IMR-90 (cell line): ENCODE measurements around the gene BMPER. TPM values are rescaled to one million over a fixed set of nuclear protein-coding genes. Genes with fewer than 3 reads are reported as not detected.

Experiments
- ATAC-seq: fragments of 200-7000 bp; cut with Tn5 transposase; 2 replicates; pipeline ENCODE4 v1.9.1; 2020; ENCODE audit warnings: low read depth, mild to moderate bottlenecking, moderate library complexity
- BruUV-seq: library from RNA; stranded (reverse); fragments of 400-500 nt; replicated peaks from 2 replicates; lab custom pipeline; 2021; lab: Mats Ljungman, UMichigan
- CTCF ChIA-PET: fragments of 300-600 bp; formaldehyde crosslinking; extraction: SDS; loops from one replicate; lab custom pipeline; 2021; ENCODE audit warnings: antibody characterized with exemption; lab: Yijun Ruan, JAX
- POLR2A ChIA-PET: fragments of 300-600 bp; sonication (Branson Sonifier 250); formaldehyde crosslinking; loops from one replicate; lab custom pipeline; 2022; ENCODE audit warnings: antibody characterized with exemption; ENCODE audit not compliant: unreplicated experiment; lab: Charles Lee
- DNase-seq: peaks from one replicate; pipeline ENCODE4 v3.0.0; 2013
- H2AFZ ChIP-seq: replicated peaks from 2 replicates; pipeline ENCODE3; 2013; ENCODE audit warnings: low read length, mild to moderate bottlenecking; ENCODE audit not compliant: poor library complexity
- H2AK5ac ChIP-seq: 2 replicates; pipeline ENCODE4 v1.6.1; 2013; ENCODE audit warnings: low read depth, low read length, inconsistent platforms
- H2AK9ac ChIP-seq: replicated peaks from 2 replicates; pipeline ENCODE3; 2013; ENCODE audit warnings: mild to moderate bottlenecking, low read depth, low read length, moderate library complexity; ENCODE audit not compliant: poor library complexity
- H2BK120ac ChIP-seq: 2 replicates; pipeline ENCODE4 v1.6.1; 2013; ENCODE audit warnings: low read depth, low read length, inconsistent platforms
- H2BK15ac ChIP-seq: 3 replicates; pipeline ENCODE4 v1.6.1; 2013; ENCODE audit warnings: low read depth, low read length, inconsistent platforms
- H2BK20ac ChIP-seq: 2 replicates; pipeline ENCODE4 v1.6.1; 2013; ENCODE audit warnings: low read depth, mild to moderate bottlenecking, inconsistent platforms, low read length, moderate library complexity
- H2BK5ac ChIP-seq: 2 replicates; pipeline ENCODE4 v1.6.1; 2013; ENCODE audit warnings: mild to moderate bottlenecking, low read depth, low read length, inconsistent platforms; ENCODE audit not compliant: poor library complexity, severe bottlenecking
- H3K14ac ChIP-seq: replicated peaks from 2 replicates; pipeline ENCODE4 v1.6.1; 2013; ENCODE audit warnings: low read depth, low read length, inconsistent platforms
- H3K18ac ChIP-seq: 2 replicates; pipeline ENCODE4 v1.6.1; 2013; ENCODE audit warnings: low read depth, low read length, control low read depth
- H3K23ac ChIP-seq: 2 replicates; pipeline ENCODE4 v1.6.1; 2013; ENCODE audit warnings: low read depth, low read length, inconsistent platforms
- H3K27ac ChIP-seq: 2 replicates; pipeline ENCODE4 v1.5.1; 2013; ENCODE audit warnings: mild to moderate bottlenecking, control low read depth, low read length; ENCODE audit not compliant: insufficient read depth
- H3K27me3 ChIP-seq: 2 replicates; pipeline ENCODE4 v1.6.1; 2013; ENCODE audit warnings: low read length; ENCODE audit not compliant: control insufficient read depth, insufficient read depth
- H3K36me3 ChIP-seq: 2 replicates; pipeline ENCODE4 v1.6.1; 2013; ENCODE audit warnings: low read length, mixed read lengths; ENCODE audit not compliant: control insufficient read depth, insufficient read depth
- H3K4ac ChIP-seq: 2 replicates; pipeline ENCODE4 v1.6.1; 2013; ENCODE audit warnings: low read depth, low read length, inconsistent platforms
- H3K4me1 ChIP-seq: 2 replicates; pipeline ENCODE4 v1.6.1; 2013; ENCODE audit warnings: low read length, mixed read lengths; ENCODE audit not compliant: control insufficient read depth, insufficient read depth
- H3K4me2 ChIP-seq: 2 replicates; pipeline ENCODE4 v1.6.1; 2013; ENCODE audit warnings: low read depth, mild to moderate bottlenecking, control low read depth, low read length, moderate library complexity
- H3K4me3 ChIP-seq: 2 replicates; pipeline ENCODE4 v1.5.1; 2013; ENCODE audit warnings: low read depth, mild to moderate bottlenecking, control low read depth, low read length, moderate library complexity; ENCODE audit not compliant: insufficient read depth
- H3K56ac ChIP-seq: 2 replicates; pipeline ENCODE4 v1.6.1; 2013; ENCODE audit warnings: low read length, inconsistent platforms; ENCODE audit not compliant: insufficient read depth; ENCODE audit errors: extremely low read depth
- H3K79me1 ChIP-seq, 2 experiments: 2 replicates each; pipeline ENCODE4 v1.6.1; 2013; ENCODE audit warnings: low read length in 2 of 2, inconsistent platforms in 1 of 2, low read depth in 1 of 2
- H3K9ac ChIP-seq: 2 replicates; pipeline ENCODE4 v1.6.1; 2013; ENCODE audit warnings: low read depth, low read length, control low read depth
- H3K9me1 ChIP-seq: 2 replicates; pipeline ENCODE4 v1.6.1; 2013; ENCODE audit warnings: low read length, inconsistent platforms; ENCODE audit not compliant: insufficient read depth
- H3K9me3 ChIP-seq: 2 replicates; pipeline ENCODE4 v1.6.1; 2013; ENCODE audit warnings: low read length; ENCODE audit not compliant: control insufficient read depth, insufficient read depth
- H4K20me1 ChIP-seq: 2 replicates; pipeline ENCODE4 v1.6.1; 2013; ENCODE audit warnings: low read length, inconsistent platforms; ENCODE audit not compliant: insufficient read depth
- H4K5ac ChIP-seq: 2 replicates; pipeline ENCODE4 v1.6.1; 2013; ENCODE audit warnings: mild to moderate bottlenecking, low read depth, low read length, control low read depth
- H4K8ac ChIP-seq, 2 experiments: 2 replicates each; pipeline ENCODE4 v1.6.1; 2013; ENCODE audit warnings: low read depth in 2 of 2, low read length in 2 of 2, control low read depth in 1 of 2, inconsistent platforms in 1 of 2
- H4K91ac ChIP-seq: 2 replicates; pipeline ENCODE4 v1.6.1; 2013; ENCODE audit warnings: low read depth, low read length, inconsistent platforms; ENCODE audit not compliant: insufficient read depth
- CEBPB ChIP-seq: IDR thresholded peaks from 2 replicates; pipeline ENCODE4 v1.6.1; 2012; ENCODE audit warnings: low read depth, low read length, improper control_type of control experiment
- CHD1 ChIP-seq: IDR thresholded peaks from 2 replicates; pipeline ENCODE4 v1.6.1; 2012; ENCODE audit warnings: low read depth, low read length, improper control_type of control experiment
- FOS ChIP-seq: fragments of 150-350 bp; IDR thresholded peaks from 2 replicates; pipeline ENCODE4 v1.6.1; 2016; ENCODE audit warnings: low read depth, low read length
- MAZ ChIP-seq: IDR thresholded peaks from 2 replicates; pipeline ENCODE4 v1.6.1; 2012; ENCODE audit warnings: low read depth, mild to moderate bottlenecking, low read length, improper control_type of control experiment, moderate library complexity, borderline replicate concordance
- MXI1 ChIP-seq: IDR thresholded peaks from 2 replicates; pipeline ENCODE4 v1.6.1; 2012; ENCODE audit warnings: low read depth, mild to moderate bottlenecking, low read length, moderate library complexity, borderline replicate concordance
- NFE2L2 ChIP-seq: fragments of 150-350 bp; IDR thresholded peaks from 2 replicates; pipeline ENCODE4 v1.6.1; 2016; ENCODE audit warnings: low read depth, mild to moderate bottlenecking, low read length
- POLR2A ChIP-seq: IDR thresholded peaks from 2 replicates; pipeline ENCODE4 v1.6.1; 2012; ENCODE audit warnings: mild to moderate bottlenecking, low read depth, low read length
- RAD21 ChIP-seq: IDR thresholded peaks from 2 replicates; pipeline ENCODE4 v1.6.1; 2012; ENCODE audit warnings: low read length, improper control_type of control experiment
- RCOR1 ChIP-seq: IDR thresholded peaks from 2 replicates; pipeline ENCODE4 v1.6.1; 2012; ENCODE audit warnings: mild to moderate bottlenecking, low read length, improper control_type of control experiment; ENCODE audit not compliant: insufficient replicate concordance
- RFX5 ChIP-seq: IDR thresholded peaks from 2 replicates; pipeline ENCODE4 v1.8.0; 2012; ENCODE audit warnings: low read depth, mild to moderate bottlenecking, low read length, moderate library complexity
- SMC3 ChIP-seq: fragments of 150-350 bp; IDR thresholded peaks from 2 replicates; pipeline ENCODE4 v1.6.1; 2016; ENCODE audit warnings: low read depth, mild to moderate bottlenecking, antibody characterized with exemption, low read length, moderate library complexity
- USF2 ChIP-seq: fragments of 150-350 bp; IDR thresholded peaks from 2 replicates; pipeline ENCODE4 v1.6.1; 2017; ENCODE audit warnings: mild to moderate bottlenecking, antibody characterized with exemption, low read length, low read depth
- WGBS, 2 experiments: methylation state at CpG; one replicate each; pipeline versions ENCODE4 v1.1.5 to v1.1.7; 2013; ENCODE audit warnings: missing lambda C conversion rate in 2 of 2; ENCODE audit not compliant: insufficient read length in 1 of 2; ENCODE audit errors: extremely low coverage in 2 of 2; 5-methylcytosine and 5-hydroxymethylcytosine counted together
- dilution Hi-C: fragments of 300-500 bp; cut with HindIII; formaldehyde crosslinking; loops from one replicate; pipeline ENCODE4 v1.14.3; 2018; ENCODE audit warnings: low sequenced_read_pairs; ENCODE audit not compliant: unreplicated experiment
- in situ Hi-C: fragments of 300-500 bp; cut with MboI; formaldehyde crosslinking; loops from 3 replicates; pipeline ENCODE4 v1.14.3; 2019; ENCODE audit warnings: low sequenced_read_pairs, inconsistent platforms, mixed read lengths
- intact Hi-C: fragments of 100-400 bp; cut with micrococcal nuclease; formaldehyde crosslinking; loops from 2 replicates; pipeline ENCODE4 v1.10.0; 2022
- polyA plus RNA-seq, 3 experiments: library from polyadenylated mRNA; depleted of rRNA; stranded (reverse); fragments of >200 nt; gene quantifications; 2 replicates each; pipeline ENCODE4 v1.2.3, GENCODE V29; 2012; ENCODE audit warnings: low replicate concordance in 1 of 3
- total RNA-seq: library from RNA; depleted of rRNA; stranded (reverse); fragments of >200 nt; gene quantifications from 2 replicates; pipeline ENCODE4 v1.2.3, GENCODE V29; 2012
- TF ChIP-seq, protein P1 (sequence below): conservative IDR thresholded peaks from 2 replicates; pipeline ENCODE4 v1.5.1; 2012; ENCODE audit warnings: mild to moderate bottlenecking, low read depth, low read length, improper control_type of control experiment
- TF ChIP-seq, protein P2 (sequence below): fragments of 150-350 bp; IDR thresholded peaks from 2 replicates; pipeline ENCODE4 v1.6.1; 2016; ENCODE audit warnings: low read depth, mild to moderate bottlenecking, low read length, moderate library complexity, borderline replicate concordance

Gene BMPER
- total and polyA plus RNA-seq, 2 of the 4 experiments (the other 2 are of a cell fraction): 6.2 to 7.9 TPM

DNA sequence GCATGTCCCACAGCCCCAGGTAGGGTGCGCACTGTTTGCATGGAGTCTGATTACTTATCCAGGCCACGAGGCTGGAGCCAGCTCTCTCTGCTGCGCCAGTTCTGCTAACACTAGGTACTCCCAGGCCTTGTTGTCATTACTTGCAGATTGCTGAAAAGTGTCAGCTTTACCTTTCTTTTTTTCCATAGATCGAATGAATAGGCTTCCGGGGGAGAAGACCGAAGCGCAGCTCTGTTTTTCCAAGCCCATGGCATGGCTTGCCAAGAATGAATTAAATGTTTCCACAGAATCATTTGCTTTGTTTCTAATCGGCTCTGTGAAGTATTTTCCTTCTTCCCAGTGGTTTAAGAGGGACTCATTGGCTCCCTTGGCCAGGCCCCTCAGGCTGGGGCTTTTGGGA is 285.8 kb downstream of the BMPER start:
- DNase-seq (no peak), ATAC-seq (no peak)
- Histone ChIP-seq H2AK9ac (no peak overlapping the region), H3K27ac (no peak overlapping the region), H3K27me3 (no peaks in the 10 kb centered on the region; the same call in 1 of the 2 replicates), H4K5ac (no peak overlapping the region), H2BK120ac (no peak overlapping the region), H3K79me1 (no peaks in the 10 kb centered on the region), H3K18ac (no peak overlapping the region), H3K36me3 (no peaks in the 10 kb centered on the region), H2BK5ac (no peak overlapping the region), H2AK5ac (no peak overlapping the region), H3K9ac (no peak overlapping the region), H3K4me3 (no peak overlapping the region), H3K56ac (no peak overlapping the region), H3K4ac (no peak overlapping the region), H2BK15ac (no peak overlapping the region), H3K4me2 (no peak overlapping the region), H2AFZ (no peak overlapping the region), H4K8ac (no peak overlapping the region), H4K20me1 (no peaks in the 10 kb centered on the region), H3K9me1 (no peaks in the 10 kb centered on the region; the same call in 1 of the 2 replicates), H3K4me1 (0 out of 2 replicates have a peak, but pooled peaks cover 2% of the 10 kb centered on the region), H2BK20ac (no peak overlapping the region), H4K91ac (no peak overlapping the region), H3K23ac (no peak overlapping the region), H3K9me3 (no peaks in the 10 kb centered on the region), H3K14ac (no peak overlapping the region)
- BruUV-seq: no TSS peak
- in situ Hi-C loops (no loop called here), dilution Hi-C loops (no loop called here), intact Hi-C loops (no loop called here)
- TF ChIP-seq POLR2A (no peak), CHD1 (no peak), RCOR1 (no peak), FOS (no peak), CEBPB (no peak), MAZ (no peak), RFX5 (no peak), RAD21 (no peak), SMC3 (no peak), NFE2L2 (no peak), USF2 (no peak), MXI1 (no peak)
- TF ChIP-seq, protein P1, sequence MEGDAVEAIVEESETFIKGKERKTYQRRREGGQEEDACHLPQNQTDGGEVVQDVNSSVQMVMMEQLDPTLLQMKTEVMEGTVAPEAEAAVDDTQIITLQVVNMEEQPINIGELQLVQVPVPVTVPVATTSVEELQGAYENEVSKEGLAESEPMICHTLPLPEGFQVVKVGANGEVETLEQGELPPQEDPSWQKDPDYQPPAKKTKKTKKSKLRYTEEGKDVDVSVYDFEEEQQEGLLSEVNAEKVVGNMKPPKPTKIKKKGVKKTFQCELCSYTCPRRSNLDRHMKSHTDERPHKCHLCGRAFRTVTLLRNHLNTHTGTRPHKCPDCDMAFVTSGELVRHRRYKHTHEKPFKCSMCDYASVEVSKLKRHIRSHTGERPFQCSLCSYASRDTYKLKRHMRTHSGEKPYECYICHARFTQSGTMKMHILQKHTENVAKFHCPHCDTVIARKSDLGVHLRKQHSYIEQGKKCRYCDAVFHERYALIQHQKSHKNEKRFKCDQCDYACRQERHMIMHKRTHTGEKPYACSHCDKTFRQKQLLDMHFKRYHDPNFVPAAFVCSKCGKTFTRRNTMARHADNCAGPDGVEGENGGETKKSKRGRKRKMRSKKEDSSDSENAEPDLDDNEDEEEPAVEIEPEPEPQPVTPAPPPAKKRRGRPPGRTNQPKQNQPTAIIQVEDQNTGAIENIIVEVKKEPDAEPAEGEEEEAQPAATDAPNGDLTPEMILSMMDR: no peak
- TF ChIP-seq, protein P2, sequence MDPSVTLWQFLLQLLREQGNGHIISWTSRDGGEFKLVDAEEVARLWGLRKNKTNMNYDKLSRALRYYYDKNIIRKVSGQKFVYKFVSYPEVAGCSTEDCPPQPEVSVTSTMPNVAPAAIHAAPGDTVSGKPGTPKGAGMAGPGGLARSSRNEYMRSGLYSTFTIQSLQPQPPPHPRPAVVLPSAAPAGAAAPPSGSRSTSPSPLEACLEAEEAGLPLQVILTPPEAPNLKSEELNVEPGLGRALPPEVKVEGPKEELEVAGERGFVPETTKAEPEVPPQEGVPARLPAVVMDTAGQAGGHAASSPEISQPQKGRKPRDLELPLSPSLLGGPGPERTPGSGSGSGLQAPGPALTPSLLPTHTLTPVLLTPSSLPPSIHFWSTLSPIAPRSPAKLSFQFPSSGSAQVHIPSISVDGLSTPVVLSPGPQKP: no peak
- POLR2A ChIA-PET: no interaction called here
- WGBS, 2 experiments: 95% methylated on average over 3 of the region's 8 CpGs; no CpG with 5 or more reads in 1 of the 2 experiments
- CTCF ChIA-PET: no interaction called here
